Measurements from ENCODE around the gene PDHX.

Gene PDHX

GRCh38 chr11:34960277-34960676, 43.9 kb downstream of the PDHX start:
- no peak for DNase-seq

GRCh38 chr11:34962034-34962433, 45.6 kb downstream of the PDHX start:
- no peak for DNase-seq

GRCh38 chr11:34963351-34963750, 46.9 kb downstream of the PDHX start:
- DNase-seq: no peak

DNA sequence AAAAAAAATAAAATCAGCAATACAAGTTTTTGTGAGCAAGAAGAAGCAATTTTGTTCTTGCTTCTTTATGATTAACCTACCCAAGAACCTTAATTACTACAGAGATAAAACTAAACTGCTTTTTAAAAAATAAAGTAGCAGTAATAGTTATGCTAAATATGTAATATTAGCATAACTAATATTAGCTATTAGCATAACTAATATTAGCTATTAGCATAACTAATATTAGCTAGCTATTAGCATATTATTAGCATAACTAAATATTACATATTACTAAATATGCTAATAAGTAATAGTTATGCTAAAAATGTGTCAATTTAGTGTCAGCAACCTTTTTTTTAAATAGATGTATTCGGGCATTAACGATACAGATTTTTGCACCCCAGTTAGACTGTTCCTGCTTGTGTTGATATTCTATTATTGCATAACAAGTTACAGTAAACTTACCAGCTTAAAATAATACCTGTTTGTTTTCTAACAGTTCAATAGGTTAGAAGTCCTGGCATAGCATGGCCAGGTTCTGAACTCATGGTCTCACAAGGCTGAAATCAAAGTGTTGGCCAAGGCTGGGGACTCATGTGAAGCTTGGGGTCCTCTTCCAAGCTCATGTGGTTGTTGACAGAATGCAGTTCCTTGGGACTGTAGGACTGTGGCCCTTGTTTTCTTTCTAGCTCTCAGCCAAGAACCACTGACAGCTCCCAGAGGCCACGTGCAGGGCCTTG, 48.4 kb downstream of the PDHX start:
- no peak for DNase-seq

GRCh38 chr11:34968862-34969261, 52.4 kb downstream of the PDHX start:
- no peak for DNase-seq

DNA sequence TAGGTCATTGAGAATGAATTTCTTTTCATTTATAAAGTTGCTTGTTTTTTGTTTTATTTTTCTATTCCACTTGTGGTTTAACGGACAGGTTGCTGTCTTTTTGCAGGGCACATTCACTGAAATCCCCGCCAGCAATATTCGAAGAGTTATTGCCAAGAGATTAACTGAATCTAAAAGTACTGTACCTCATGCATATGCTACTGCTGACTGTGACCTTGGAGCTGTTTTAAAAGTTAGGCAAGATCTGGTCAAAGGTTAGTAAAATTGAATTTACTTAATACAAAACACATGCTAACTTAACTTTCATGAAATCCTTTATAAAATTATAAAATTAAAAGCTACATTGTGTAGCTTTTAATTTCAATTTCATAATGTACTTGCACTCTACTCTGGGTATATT, 53.6 kb downstream of the PDHX start:
- no peak for DNase-seq

GRCh38 chr11:34970480-34970879, 54.1 kb downstream of the PDHX start:
- DNase-seq: no peak

- no peak for DNase-seq
Observed at GRCh38 chr11:34971928-34972327, 55.5 kb downstream of the PDHX start.

GRCh38 chr11:34972366-34972765, 55.9 kb downstream of the PDHX start:
- no peak for DNase-seq

DNA sequence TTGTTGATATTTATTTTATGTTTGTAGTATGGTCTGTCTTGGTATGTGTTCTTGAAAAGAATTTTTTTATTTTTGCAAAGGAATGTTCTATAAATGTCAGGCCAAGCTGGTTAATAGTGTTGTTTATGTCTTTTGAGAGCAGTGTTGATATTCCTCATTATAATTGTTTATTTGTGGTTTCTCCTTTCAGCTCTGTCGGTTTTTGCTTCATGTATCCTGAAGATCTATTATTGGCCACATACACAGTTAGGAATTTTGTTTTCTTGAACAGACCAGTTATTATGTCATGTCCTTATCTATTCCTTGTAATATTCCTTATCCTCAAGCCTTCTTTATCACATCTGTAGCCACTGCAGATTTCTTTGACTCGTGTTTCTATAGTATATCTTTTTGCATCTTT, 56.5 kb downstream of the PDHX start:
- DNase-seq: no peak

DNA sequence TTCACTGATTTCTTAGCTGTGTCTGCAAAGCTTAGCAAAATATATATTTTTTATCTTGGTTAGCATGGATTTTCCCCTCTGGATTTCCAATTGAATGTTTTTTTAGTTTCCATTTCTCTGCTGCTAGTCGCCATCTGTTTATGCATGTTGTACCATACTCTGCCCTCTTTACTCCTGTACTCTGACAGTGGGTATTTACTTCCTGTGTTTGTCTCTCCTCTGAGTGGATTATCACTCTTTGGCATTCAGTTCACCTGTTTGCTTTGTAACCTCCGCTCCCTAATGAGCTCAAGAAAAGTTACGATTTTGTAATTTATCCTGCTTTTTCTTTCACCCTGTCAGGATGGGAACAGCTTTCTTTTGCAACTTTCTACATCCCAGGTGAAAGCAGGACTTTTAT, 59.1 kb downstream of the PDHX start:
- no peak for DNase-seq

GRCh38 chr11:34976496-34977088, 60.2 kb downstream of the PDHX start:
- DNase-seq: no peak

DNA sequence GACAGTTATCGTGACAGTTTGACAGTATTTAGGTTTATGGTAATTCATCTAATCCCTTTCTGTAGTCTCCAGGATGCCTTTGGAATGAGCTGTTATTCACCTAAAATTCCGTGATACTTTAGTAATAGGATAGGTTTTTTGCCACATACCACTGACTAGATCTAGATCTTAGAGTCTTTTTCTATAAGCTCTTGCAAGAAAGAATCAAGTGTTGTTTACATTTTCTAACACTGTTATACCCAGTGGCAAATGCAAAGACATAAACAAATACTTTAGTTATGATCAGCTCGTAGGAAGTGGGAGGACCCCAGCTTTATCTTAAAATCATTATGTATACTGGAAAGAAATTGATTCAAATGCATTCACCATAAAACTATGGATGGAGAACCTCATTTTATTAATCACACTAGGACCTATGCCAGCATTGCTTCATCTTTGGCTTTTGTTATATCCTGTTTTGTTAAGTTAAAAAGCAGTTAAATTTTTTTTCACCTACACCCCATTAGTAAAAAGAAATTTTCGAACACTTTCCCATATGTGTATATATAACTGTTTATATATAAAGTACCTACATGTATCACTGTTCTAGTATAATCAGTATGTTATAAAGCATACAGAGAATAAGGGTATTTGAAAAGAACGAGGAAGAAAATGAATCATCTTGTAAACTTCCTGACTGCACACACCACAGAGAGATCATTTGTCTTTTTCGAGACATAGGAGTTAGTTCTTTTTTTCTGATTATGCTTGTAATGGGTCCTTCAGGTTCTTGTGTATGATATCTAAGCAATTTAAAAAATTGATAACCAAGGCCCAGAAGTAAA, 60.9 kb downstream of the PDHX start:
- DNase-seq: no peak

- no peak for DNase-seq
Observed at GRCh38 chr11:34978236-34979191, 62.1 kb downstream of the PDHX start.

DNA sequence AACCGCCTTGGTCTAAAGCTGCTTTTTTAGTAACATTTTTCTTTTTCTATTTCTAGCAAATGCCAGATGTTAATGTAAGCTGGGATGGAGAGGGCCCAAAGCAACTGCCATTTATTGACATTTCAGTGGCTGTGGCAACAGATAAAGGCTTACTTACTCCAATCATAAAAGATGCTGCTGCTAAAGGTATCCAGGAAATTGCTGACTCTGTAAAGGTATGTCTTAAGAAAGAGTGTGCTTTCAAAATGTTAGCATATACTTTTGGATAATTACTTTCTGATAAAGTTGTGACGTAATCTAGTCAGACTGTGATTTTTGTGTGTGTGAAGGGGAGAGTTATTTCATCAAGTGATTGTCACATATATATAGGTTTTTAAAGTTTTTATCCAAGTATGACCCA, 68.1 kb downstream of the PDHX start:
- no peak for DNase-seq

- DNase-seq: no peak
Observed at GRCh38 chr11:34986883-34987520, 70.6 kb downstream of the PDHX start.

DNA sequence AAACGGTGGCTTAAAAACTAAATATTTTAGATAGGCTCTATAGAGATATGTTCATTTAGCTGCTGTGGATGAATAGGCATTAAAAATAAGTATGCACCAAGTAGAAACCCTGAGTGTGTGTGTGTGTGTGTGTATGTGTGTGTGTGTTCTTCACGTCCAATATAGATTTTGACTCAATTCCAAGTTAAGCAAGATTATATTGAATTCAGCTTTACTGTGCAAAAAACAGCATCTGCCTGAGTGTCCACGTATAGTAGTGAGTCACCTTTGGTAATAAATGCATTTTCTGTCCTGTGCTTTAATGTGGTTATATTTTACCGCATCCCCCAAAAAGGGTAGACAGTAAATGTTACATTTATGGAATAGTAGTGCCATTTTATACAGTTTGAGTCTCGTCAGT, 71.2 kb downstream of the PDHX start:
- DNase-seq: no peak

DNA sequence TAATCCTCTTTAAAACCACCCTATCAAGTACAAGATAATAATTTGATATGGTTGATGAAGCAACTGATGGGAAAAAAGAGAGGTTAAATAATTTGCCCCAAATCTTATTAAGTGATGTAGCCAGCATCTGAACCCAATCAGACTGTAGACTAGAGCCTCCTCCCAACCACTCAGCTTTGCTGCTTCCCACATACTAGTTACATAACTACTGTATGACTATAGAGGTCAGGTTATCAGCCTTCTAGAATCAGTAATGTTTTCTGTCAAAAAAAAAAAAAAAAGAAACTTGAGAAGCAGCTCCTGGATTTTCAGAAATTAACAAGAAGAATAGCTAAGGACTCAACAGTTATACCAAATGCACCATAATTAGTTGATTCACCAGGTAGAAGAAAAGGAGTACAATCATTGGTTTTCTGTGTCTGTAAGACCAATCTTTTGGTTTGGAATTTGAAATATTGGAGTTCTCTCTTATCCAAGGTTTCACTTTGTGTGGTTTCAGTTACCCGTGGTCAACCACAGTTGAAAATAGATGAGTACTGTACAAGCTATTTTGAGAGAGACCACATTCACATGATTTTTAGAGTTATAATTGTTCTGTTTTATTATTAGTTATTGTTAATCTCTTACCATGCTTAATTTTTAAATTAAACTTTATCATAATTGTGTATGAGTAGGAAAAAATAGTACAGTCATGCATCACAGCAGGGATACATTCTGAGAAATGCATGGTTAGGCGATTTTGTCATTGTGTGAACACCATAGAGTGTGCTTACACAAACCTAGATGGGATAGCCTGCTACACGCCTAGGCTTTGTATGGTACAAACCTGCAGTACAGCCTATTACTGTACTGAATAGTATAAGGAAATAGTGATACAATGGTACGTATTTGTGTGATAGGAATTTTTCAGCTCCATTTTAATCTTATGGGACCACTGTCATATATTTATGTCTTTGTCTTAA, 72.2 kb downstream of the PDHX start:
- DNase-seq: peak; percentile 22

DNA sequence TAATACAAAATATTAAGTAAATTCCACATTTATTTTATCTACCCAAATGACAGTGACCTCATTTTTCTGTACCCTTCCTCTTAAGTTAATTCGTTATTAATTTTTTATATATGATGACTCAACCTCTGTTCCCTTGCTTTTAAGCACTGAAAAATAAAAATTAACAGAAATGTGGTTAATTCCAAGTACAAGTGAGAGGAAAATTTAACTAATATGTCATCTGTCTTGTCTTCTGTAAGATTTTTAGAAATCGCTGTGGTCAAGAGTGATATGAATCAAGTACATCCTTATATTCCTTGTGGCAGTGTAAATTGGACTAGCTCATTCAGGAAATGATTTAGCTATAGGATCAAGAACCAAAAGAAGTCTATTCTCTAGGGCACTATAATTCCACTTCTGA, 74.5 kb downstream of the PDHX start:
- DNase-seq: no peak

DNA sequence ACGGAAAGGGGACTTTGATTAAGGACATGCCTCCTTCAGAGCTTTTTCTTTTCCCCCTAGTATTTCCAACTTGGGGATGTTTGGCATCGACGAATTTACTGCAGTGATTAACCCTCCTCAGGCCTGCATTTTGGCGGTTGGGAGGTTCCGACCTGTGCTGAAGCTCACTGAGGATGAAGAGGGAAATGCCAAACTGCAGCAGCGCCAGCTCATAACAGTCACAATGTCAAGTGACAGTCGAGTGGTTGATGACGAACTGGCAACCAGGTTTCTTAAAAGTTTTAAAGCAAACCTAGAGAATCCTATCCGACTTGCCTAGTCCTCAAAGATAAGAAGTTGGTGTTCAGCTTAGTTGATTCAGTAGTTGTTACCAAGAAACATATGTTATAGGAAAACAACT, 78.4 kb downstream of the PDHX start:
- no peak for DNase-seq

DNA sequence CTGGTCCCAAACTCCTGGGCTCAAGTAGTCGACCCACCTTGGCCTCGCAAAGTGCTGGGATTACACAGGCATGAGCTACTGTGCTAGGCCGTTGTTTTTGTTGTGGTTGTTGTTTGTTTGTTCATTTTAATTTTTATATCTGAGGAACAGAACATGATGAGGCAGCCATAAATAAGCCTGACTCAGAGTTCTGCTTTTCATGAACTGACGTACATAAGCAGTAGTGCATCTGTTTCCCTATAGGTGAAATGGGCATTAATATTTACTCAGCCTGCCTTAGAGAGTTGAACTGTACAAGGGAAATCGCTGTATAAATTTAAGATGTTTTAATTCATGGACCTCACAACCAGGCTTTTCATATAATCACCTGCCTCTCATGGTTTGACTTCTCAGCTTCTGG, 80.5 kb downstream of the PDHX start:
- no peak for DNase-seq
